ENCODE measurements around the gene ALDH8A1.
"Not testable (repeated sequence)": the region's sequence is repeated elsewhere in the genome, so short reads cannot be mapped to it uniquely, and the experiment has no call there.

The ALDH8A1 gene

DNA sequence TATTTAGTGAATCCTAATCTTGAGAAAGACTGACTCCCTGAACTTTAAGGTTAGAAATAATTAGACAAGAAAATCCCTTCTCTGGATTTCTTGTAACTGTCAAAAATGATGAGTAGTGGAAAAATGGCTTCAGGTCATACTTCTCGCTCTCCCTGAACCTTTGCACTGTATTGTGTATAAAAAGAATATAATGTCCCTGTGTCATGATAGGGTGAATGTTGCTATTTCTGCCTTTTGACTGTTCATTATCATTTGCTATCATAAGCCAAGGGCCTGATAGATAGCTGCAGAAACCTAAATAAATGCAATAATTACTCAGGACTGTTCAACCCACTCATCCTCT, 39.3 kb downstream of the ALDH8A1 start:
- no peak for DNase-seq (ENCODE audit: low spot score)

DNA sequence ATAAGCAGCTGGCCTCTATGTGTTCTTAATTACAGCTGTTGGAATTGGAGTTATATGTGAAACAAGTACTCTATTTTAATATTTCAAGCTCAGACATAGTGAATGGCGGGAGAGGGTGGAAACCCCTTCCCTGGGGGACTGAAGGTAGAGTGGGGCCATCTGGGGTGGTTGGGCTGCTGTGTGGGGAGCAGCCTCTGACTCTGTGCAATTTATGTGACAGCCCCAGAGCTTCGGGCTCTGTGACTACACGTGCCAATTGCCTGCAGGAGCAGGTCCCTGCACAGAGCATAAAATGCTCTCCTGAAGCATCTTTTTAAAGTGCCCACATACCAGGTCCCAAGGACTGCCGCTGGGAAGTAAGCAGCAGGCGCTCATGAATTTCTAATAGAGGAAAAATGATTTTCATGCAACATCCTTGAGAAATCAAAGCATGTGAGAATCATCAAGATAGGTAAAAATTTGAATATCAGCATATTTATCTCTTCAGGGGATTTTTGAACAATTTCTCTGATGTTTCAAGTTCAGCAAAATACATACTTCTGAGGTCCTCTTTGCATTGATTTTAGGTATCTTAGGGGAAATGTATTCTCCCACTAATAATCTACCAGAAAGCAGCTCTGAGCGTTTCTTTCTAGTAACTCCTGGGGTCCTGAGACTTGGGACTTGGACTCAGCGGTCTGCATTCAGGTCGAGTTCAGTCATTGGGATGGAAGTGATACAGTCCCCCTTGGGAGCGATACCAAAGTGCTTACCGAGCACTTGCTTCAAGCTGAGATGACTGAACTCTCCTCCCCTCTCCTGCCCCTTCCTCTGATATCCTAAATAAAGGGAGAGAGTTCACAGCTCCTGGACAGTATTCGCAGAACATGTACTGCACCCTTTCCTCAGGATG, 40.0 kb downstream of the ALDH8A1 start:
- DNase-seq (ENCODE audit: low spot score), result no peak

DNA sequence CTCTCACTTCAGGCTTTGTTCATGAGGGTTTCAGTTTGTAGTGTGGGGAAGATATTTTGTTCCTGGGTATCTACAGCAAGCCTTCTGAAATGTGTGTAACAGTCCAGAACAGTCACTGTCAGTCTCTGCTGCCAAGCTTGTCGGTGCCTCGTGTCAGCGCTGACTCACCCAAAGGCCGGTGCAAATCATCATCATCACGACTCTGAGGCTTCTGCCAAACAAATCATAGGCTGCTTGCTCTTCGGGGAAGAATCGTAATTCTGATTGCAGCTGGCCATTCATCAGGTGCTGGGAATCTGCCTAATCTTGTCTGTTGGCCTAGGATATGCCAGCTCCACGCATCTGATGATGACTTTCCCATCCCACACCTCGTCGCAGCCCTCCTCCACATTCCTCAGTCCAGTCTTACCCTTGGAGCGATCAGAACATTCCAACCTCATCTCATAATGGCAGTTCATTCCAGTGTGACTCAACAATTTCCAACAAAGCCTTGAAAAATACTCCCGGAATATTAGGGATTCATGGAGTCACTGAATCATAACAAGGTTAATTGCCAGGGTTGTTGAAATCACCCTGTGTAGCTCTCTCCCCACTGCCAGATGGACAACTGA, 40.9 kb downstream of the ALDH8A1 start:
- no peak for DNase-seq (ENCODE audit: low spot score)

DNA sequence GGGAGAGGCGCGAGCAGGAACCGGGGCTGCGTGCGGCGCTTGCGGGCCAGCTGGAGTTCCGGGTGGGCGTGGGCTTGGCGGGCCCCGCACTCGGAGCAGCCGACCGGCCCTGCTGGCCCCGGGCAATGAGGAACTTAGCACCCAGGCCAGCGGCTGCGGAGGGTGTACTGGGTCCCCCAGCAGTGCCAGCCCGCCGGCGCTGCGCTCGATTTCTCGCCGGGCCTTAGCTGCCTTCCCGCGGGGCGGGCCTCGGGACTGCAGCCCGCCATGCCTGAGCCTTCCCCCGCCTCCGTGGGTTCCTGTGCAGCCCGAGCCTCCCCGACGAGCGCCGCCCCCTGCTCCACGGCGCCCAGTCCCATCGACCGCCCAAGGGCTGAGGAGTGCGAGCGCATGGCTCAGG, 45.2 kb downstream of the ALDH8A1 start:
- not testable (repeated sequence) for DNase-seq (ENCODE audit: low spot score)

DNA sequence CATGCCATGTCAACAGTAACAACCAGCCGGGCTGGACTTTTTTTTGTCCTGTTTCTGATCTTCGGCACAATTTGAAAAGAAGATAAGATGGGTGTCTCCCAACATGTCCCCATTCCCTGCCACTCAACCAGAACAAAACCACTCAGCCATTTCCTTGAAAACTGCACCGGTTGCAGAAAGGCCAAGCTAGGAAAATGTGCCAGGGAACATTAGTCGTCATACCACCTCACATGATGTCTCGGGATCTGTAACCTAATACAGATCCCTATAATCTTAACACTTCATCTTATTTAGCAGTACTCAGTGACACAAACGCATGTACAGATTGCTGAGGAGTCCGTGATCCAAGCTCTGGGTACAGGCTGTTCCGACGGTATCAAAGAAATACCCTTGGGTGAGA, 46.5 kb downstream of the ALDH8A1 start:
- DNase-seq (ENCODE audit: low spot score), result no peak

DNA sequence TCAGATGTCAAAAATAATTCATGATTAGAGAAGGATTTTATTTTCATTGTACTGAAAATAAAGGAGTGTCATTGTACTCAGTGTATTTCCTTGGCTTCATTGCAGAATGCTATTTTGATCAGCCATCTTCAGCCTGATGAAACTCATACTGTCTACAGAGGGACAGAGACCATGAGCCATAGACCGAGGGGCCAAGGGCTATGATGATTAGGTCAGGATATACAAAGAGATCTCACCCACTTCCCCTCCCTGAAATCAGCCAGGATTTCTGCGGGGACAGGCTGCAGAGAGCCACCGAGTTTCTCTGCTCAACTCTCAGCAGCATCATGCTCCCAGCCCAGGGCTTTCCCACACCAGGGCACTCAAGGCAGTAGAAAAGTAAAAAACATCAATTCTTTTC, 47.0 kb downstream of the ALDH8A1 start:
- no peak for DNase-seq (ENCODE audit: low spot score)

DNA sequence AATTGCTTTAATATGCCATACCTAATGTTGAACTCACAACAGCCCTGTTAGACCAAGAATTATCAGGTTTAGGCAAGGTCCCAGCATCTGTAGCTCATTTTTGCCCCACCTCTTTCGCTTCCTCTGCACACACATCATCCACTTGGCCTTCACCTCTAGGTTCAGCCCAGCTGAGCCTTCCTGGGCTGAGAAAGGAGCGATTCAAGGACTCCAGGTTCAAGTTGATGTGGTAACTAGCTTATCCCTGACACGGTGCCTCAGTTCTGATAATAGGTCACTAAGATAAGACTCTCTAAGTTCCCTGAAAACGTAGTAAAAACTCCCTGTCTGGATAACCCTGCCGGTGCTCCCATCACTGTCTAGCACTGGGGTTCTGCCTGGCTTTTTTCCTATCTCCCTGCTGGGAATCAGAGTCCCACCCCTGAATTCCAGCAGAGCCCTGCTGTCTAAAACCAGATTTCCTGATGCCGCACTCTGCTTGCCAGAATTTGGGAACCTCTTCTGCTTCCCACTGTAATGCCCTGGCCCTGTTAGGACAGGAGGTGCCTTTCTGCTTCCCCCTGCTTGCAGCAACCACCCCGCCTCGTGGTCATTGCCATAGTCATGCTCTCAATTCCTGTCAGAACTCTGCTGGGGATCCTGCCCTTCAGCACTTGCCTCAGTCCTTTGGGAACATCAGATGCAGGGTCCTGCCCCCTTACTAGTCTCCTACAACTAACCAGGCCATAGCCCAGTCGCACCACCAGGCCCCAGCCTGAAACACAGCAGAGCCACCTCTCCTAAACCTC, 47.6 kb downstream of the ALDH8A1 start:
- no peak for DNase-seq (ENCODE audit: low spot score)

DNA sequence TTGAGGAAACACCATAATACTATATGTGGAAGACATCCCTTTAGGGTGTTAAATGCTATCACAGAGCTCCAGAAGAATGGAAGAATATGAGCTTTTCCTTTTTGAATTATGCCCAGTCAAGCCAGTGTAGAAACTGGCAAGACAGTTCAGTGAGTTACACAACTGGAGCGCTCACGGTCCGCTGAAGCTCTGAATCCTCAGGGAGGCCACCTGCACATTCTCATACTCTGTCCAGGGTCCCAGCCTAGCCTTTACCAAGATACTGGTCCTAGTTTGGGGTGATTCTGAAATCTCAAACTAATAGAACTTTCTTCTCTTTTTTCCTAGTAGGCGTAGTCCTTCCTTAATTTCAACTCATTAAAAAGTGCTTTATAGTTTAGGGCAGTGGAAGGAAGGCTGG, 51.3 kb downstream of the ALDH8A1 start:
- DNase-seq (ENCODE audit: low spot score), result no peak

DNA sequence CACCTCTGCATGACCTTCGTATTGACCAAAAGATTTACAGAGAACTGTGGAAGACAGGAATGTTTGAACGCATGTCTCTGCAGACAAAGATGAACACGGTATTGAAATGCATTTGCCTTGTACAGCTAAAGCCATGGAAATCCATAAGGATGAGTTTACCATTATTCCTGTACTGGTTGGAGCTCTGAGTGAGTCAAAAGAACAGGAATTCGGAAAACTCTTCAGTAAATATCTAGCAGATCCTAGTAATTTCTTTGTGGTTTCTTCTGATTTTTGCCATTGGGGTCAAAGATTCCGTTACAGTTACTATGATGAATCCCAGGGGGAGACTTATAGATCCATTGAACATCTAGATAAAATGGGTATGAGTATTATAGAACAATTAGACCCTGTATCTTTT, 51.7 kb downstream of the ALDH8A1 start:
- DNase-seq (ENCODE audit: low spot score), result not testable (repeated sequence)

DNA sequence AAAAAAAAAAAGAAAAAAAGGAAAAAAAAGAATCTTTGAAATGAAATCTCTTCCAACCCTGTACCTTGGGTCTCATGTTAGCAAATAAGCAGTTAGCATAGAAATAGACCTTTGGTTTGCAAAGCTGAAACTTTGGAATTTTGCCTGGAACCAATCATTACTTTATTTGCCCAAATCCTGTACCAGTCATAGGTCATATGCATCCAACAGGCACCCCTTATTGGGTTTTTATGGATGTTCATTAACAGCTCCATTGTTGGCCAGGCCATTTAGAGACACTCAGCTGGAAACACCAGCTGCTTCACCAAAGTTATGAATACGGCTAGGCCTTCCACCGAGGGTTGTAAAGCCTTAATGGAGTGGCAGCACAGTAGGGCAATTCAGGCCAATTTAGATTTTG, 53.0 kb downstream of the ALDH8A1 start:
- no peak for DNase-seq (ENCODE audit: low spot score)

DNA sequence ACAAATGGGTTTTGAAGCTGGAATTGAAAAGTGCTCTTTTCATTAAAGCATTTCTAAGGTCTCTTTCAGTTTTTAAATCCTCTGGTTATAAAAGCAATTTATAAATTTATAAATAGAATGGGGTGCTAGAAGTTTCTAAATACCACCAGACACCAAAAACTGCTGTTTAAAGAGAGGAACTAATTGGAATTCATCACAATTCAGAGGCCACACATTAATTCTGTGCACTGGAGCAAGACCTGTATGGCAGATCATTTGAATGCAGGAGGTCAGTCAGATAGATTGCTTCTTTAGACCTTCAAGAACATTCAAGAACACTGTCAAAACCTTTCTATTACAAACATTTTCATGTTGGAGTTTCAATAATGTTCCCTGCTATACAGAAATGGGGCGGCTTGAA, 55.1 kb downstream of the ALDH8A1 start:
- no peak for DNase-seq (ENCODE audit: low spot score)

DNA sequence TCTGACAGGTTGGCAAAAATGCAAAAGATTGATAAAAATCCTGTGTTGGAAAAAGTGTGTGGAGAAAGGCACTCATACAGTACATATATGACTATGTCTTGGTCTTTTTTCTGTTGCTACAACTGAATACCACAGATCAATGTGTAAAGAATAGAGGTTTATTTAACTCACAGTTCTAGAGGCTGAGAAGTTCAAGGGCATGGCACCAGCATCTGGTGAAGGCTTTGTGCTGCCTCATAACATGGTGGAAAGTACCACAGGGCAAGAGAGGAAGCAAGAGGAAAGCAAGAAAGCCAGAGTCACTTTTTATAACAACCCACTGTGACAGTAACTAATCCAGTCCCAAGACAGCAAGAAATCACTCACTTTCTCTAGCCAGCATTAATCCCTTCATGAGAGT, 57.5 kb downstream of the ALDH8A1 start:
- DNase-seq (ENCODE audit: low spot score), result no peak

DNA sequence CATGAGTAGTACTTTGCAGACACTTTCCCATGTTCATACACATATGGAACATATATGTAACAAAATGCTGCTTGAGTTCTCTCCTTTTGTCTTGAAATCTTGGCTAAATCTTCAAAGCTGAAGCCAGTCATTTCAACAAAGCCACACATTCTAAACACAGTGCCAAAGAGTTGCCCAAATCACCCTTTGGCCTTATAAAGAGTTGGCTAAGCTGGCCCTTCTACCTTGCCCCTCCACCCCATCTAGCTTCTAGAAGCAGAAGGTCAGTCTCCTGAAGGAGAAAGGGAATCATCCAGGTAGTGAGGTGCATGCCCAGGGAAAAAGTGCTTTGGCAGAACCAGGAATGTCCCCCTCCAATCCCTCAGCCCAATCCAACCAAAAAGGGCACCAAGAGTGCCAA, 58.3 kb downstream of the ALDH8A1 start:
- DNase-seq (ENCODE audit: low spot score), result no peak

DNA sequence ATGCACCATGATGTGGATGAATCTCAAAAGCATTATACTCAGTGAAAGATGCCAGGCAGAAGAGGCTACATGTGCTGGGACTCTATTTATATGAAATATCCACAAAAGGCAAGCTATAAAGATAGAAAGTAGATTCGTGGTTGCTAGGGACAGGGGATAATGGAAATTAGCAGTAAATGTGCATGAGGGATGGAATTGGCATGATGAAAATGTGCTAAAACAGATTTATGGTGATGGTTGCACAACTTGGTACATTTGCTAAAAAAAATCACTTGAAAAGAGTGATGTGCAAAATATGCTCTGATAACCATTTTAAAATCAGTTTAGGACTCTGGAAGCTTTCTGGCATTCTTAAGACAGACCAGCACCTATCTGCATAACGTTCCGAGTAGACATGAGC, 61.6 kb downstream of the ALDH8A1 start:
- DNase-seq (ENCODE audit: low spot score), result no peak

DNA sequence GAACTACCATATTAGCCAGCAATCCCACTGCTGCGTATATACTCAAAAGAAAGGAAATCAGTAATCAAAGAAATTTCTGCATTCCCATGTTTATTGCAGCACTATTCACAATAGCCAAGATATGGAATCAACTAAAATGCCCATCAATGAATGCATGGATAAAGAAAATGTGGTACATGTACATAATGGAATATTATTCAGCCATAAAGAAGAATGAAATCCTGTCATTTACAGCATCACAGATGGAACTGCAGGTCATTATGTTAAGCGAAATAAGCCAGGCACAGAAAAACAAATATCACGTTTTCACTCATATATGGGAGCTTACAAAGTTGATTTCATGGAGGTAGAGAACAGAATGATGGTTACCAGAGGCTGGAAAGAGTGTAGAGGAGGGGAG, 65.1 kb downstream of the ALDH8A1 start:
- DNase-seq (ENCODE audit: low spot score), result no peak

DNA sequence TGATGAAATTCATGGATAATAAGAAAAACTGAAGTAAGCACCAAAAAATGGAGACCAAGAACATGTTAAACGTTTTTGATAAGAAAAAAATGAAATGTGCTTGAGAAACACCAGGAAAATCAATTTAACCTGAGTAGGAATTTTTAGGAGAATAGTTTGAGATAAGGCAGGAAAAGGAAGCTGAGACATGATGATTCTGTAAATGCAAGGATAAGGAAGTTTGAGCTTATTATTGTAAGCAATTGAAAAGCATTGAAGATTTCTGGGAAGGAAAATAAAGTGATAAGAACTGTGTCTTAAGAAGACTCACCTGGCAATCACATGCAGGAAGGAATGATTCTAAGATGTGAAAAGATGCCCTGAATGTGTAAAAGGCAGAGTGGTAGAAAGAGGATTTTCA, 66.6 kb downstream of the ALDH8A1 start:
- DNase-seq (ENCODE audit: low spot score), result no peak

DNA sequence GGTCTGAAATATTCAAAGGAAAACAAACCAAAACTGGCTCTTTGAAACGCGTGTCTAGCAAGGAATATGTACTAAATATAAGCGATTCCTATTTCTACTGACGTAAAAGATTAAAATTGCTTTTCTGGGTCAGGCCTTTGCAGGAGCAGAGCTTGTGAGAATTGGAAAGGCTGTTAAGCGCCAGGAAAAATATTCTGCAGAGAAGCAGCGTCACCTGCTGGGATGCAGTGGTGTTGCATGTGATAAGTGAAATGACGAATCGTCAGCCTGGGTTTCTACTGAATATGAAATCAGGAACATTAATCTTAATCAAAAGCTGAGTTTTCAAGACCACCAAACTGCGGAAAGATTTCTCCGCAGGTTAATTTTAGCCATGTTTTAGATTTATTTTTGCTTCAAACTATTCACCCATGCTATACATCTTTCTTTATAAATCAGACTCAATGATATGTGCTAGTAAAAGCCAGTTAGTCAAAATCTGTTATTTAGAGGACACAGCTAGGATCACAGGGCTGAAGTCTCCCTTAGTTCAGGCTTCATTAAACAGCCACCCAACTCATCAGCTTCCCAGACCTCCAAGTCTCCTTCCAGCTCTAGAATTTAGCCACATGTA, 67.4 kb downstream of the ALDH8A1 start:
- peak; percentile 44 for DNase-seq (ENCODE audit: low spot score)

DNA sequence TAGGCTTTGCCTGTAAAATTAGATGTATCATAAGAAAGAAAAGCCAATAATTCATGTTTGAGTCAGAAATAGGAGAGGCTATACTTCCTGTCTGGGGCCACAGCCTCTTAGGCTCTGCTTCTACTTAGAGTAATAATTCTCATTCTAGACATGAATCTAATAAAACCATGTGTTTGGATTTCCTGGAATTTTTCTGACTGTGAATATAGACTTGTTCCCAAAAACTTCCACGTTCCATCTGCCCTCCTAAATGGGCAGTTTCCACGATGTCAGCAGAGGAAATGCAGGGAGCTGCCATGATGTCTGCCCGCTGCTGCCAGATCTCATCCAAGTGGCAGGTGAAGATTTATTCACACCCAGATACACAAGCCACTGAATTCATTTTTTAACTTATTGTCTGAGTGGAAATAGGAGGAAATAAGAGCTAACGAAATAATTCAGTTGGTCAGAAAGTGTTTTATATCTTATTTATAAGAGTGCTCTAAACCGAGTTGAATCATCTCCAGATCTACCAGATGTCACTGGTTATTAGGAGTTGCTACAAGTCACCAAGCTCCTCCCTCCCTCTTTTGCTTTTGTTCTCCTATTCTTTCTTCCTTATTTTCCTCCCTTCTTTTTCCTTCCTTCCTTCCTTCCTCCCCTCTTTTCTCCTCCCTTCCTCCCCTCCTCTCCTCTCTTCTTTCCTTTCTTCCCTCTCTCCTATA, 69.3 kb downstream of the ALDH8A1 start:
- DNase-seq (ENCODE audit: low spot score), result no peak

DNA sequence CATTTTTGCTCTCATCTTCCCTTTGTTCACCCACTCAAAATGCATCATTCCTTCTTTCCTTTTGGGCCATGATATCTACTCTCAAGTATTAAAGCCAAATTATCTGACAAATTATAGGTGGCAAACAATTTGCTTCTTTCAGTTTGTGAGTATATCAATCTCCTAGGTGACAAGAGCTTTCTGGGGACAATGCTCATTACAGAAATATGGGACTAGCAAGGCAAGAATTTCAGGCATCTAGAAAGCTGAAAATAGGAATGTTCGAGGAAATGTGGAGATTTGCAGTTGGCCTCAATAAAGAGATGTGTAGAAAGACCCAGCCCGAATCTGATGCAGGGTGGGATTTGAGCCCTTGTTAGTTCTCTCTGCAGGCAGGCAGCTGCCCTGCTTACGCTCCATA, 71.8 kb downstream of the ALDH8A1 start:
- DNase-seq (ENCODE audit: low spot score), result no peak

DNA sequence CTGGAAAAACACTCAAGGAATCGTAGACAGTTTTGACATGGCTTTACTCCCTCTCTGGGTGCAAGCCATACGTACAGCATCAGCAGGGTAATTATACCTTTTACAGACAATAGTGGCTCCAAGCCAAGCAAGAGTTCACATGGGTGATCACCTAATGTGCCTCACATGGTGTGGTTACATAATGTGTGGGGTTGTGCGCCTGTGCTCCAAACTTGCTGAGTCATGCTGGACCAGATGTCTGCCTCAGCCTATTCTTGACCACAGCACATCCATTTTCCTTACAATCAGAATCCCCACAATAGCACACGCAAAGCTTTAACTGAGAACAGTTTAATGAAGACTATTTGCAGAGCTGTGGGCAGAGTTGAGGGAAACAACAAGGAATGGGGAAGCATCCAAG, 74.5 kb downstream of the ALDH8A1 start:
- no peak for DNase-seq (ENCODE audit: low spot score)

DNA sequence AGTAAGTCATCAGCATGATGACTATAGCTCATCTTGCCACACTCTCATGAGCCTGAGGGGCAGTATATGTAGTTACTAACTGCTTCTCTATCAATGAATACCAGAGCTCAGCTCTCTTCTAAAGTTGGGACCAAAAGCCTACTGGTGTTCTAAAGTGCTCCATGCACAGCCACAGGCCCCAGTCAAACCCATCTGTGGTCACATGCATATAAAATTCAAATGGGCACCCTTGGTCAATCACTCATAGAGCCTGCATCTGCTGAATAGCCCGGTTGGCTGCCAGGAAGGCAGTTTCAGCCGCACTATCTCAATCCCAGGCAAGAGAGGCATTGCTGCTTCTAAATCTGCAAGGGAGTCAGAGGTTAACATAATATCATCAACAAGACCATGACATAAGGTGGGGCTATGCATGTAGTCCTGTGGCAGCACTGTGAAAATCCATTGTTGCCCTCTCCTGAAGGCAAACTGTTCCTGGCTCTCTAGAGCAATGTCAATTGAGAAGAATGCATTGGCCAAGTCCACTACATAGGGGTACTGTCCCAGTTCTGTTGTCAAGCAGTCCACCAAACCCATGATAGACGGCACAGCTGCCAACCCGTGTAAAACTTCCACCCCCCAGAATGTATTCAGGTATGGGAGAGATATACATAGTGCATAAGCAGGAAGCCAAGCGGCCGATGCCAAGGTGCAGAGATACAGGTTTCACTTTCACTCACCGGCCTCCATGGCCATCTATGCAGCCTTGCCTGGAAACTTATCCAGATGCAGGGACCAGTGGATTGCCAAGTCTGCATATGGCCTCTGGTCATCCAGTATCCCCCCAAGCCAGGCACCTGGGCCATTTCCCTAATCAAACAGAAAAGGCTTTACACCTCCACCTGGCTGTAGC, 76.2 kb downstream of the ALDH8A1 start:
- DNase-seq (ENCODE audit: low spot score), result peak; percentile 15
